Parathyroid adenoma (tissue), 2 donors: Measurements from ENCODE around the gene CNGB1.
"Not testable (repeated sequence)": the region's sequence is repeated elsewhere in the genome, so short reads cannot be mapped to it uniquely, and the experiment has no call there.

Experiments used
- H2AFZ ChIP-seq: fragments of 300-600 bp; sonication (generic); one replicate; pipeline ENCODE4 v1.7.0; 2017; ENCODE audit warnings: antibody characterized with exemption, mild to moderate bottlenecking
- H3K27ac ChIP-seq: fragments of 300-600 bp; sonication (generic); one replicate; pipeline ENCODE4 v1.7.0; 2017
- H3K27me3 ChIP-seq: fragments of 300-600 bp; sonication (generic); one replicate; pipeline ENCODE4 v1.7.0; 2017; ENCODE audit warnings: low read length; ENCODE audit not compliant: control insufficient read depth, insufficient read depth
- H3K36me3 ChIP-seq: fragments of 300-600 bp; sonication (generic); one replicate; pipeline ENCODE4 v1.7.0; 2017; ENCODE audit warnings: low read length; ENCODE audit not compliant: control insufficient read depth, insufficient read depth
- H3K4me1 ChIP-seq: fragments of 300-600 bp; sonication (generic); one replicate; pipeline ENCODE4 v1.7.0; 2017; ENCODE audit warnings: control low read depth
- H3K4me2 ChIP-seq: fragments of 300-600 bp; sonication (generic); one replicate; pipeline ENCODE4 v1.7.0; 2017; ENCODE audit warnings: low read length
- H3K4me3 ChIP-seq: fragments of 300-600 bp; sonication (generic); one replicate; pipeline ENCODE4 v1.7.0; 2017; ENCODE audit warnings: low read depth, low read length
- H3K79me2 ChIP-seq: fragments of 300-600 bp; sonication (generic); one replicate; pipeline ENCODE4 v1.7.0; 2017; ENCODE audit warnings: control low read depth
- H3K9ac ChIP-seq: fragments of 300-600 bp; sonication (generic); one replicate; pipeline ENCODE4 v1.7.0; 2017; ENCODE audit warnings: mild to moderate bottlenecking
- H3K9me3 ChIP-seq: fragments of 300-600 bp; sonication (generic); one replicate; pipeline ENCODE4 v1.7.0; 2017; ENCODE audit warnings: low read length; ENCODE audit not compliant: control insufficient read depth
- TF ChIP-seq, protein P1 (sequence below): fragments of 300-600 bp; sonication (generic); IDR thresholded peaks from one replicate; pipeline ENCODE4 v1.7.0; 2017; ENCODE audit warnings: antibody characterized with exemption, mild to moderate bottlenecking
- donor health status: primary hyperparathyroidism.

The CNGB1 gene

GRCh38 chr16:57859331-57859730, 111.6 kb downstream of the CNGB1 start:
- H3K27me3 ChIP-seq: no peaks in the 10 kb centered on the region
- H3K9me3 ChIP-seq: no peaks in the 10 kb centered on the region
- no peak overlapping the region for H3K4me3 ChIP-seq
- no peak overlapping the region for H2AFZ ChIP-seq
- no peak overlapping the region for H3K4me2 ChIP-seq
- no peaks in the 10 kb centered on the region for H3K36me3 ChIP-seq
- H3K9ac ChIP-seq: no peak overlapping the region
- TF ChIP-seq, protein P1, sequence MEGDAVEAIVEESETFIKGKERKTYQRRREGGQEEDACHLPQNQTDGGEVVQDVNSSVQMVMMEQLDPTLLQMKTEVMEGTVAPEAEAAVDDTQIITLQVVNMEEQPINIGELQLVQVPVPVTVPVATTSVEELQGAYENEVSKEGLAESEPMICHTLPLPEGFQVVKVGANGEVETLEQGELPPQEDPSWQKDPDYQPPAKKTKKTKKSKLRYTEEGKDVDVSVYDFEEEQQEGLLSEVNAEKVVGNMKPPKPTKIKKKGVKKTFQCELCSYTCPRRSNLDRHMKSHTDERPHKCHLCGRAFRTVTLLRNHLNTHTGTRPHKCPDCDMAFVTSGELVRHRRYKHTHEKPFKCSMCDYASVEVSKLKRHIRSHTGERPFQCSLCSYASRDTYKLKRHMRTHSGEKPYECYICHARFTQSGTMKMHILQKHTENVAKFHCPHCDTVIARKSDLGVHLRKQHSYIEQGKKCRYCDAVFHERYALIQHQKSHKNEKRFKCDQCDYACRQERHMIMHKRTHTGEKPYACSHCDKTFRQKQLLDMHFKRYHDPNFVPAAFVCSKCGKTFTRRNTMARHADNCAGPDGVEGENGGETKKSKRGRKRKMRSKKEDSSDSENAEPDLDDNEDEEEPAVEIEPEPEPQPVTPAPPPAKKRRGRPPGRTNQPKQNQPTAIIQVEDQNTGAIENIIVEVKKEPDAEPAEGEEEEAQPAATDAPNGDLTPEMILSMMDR: no peak
- H3K4me1 ChIP-seq: no peaks in the 10 kb centered on the region
- H3K27ac ChIP-seq: no peak overlapping the region
- H3K79me2 ChIP-seq: no peaks in the 10 kb centered on the region

DNA sequence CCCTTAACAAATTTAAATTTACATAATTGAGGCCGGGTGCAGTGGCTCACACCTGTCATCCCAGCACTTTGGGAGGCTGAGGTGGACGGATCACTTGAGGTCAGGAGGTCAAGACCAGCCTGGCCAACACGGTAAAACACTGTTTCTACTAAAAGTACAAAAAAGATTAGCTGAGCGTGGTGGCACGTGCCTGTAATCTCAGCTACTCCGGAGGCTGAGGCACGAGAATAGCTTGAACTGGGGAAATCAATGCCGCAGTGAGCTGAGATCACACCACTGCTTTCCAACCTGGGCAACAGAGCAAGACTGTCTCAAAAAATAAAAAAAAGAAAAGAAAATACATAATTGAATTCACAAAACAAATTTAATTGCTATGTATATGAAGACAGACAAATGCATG, 112.3 kb downstream of the CNGB1 start:
- no peak overlapping the region for H3K4me3 ChIP-seq
- H3K9me3 ChIP-seq: no peaks in the 10 kb centered on the region
- H3K27ac ChIP-seq: no peak overlapping the region
- H3K4me2 ChIP-seq: no peak overlapping the region
- TF ChIP-seq, protein P1: no peak
- no peak overlapping the region for H3K9ac ChIP-seq
- H3K4me1 ChIP-seq: no peaks in the 10 kb centered on the region
- H3K36me3 ChIP-seq: no peaks in the 10 kb centered on the region
- no peaks in the 10 kb centered on the region for H3K27me3 ChIP-seq
- H2AFZ ChIP-seq: no peak overlapping the region
- H3K79me2 ChIP-seq: no peaks in the 10 kb centered on the region

DNA sequence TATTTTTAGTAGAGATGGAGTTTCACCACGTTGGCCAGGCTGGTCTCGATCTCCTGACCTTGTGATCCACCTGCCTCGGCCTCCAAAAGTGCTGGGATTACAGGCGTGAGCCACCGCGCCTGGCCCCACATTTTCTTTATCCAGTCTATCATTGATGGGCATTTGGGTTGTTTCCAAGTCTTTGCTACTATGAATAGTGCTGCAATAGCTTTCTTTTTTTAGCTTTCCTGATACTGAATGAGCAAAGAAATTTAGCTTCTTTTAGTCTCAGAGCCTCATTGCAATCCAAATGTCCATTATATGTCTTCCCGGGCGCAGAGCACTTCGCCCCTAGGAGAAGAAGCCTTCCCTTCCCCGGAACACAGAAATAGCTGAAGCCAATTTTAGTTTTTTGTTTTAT, 112.9 kb downstream of the CNGB1 start:
- not testable (repeated sequence) for H3K27ac ChIP-seq, H3K36me3 ChIP-seq, H2AFZ ChIP-seq, H3K4me3 ChIP-seq, H3K4me2 ChIP-seq, H3K79me2 ChIP-seq, H3K27me3 ChIP-seq, H3K9me3 ChIP-seq, H3K4me1 ChIP-seq, H3K9ac ChIP-seq

DNA sequence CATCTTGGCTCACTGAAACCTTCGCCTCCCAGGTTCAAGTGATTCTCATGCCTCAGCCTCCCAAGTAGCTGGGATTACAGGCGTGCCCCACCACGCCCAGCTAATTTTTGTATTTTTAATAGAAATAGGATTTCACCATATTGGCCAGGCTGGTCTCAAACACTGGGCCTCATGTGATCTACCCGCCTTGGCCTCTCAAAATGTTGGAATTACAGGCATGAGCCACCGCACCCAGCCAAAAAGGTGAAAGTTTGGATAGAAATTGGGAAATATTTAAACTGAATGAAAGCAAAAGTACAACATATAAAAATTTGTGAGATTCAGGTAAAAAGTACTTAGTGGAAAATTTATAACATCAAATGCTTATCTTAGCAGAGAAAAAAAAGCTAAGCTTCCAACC, 115.7 kb downstream of the CNGB1 start:
- H3K36me3 ChIP-seq: no peaks in the 10 kb centered on the region
- no peaks in the 10 kb centered on the region for H3K27me3 ChIP-seq
- H3K9ac ChIP-seq: no peak overlapping the region
- TF ChIP-seq, protein P1: no peak
- no peaks in the 10 kb centered on the region for H3K4me1 ChIP-seq
- H3K9me3 ChIP-seq: no peaks in the 10 kb centered on the region
- H3K79me2 ChIP-seq: no peaks in the 10 kb centered on the region
- no peak overlapping the region for H3K4me3 ChIP-seq
- H3K27ac ChIP-seq: no peak overlapping the region
- no peak overlapping the region for H3K4me2 ChIP-seq
- H2AFZ ChIP-seq: no peak overlapping the region

GRCh38 chr16:57852189-57852588, 118.7 kb downstream of the CNGB1 start:
- Histone ChIP-seq H3K27ac (no peak overlapping the region), H3K9ac (no peak overlapping the region), H3K36me3 (no peaks in the 10 kb centered on the region), H3K9me3 (no peaks in the 10 kb centered on the region), H3K79me2 (no peaks in the 10 kb centered on the region), H3K27me3 (no peaks in the 10 kb centered on the region), H3K4me3 (no peak overlapping the region), H3K4me2 (no peak overlapping the region), H3K4me1 (no peaks in the 10 kb centered on the region), H2AFZ (no peak overlapping the region)
- TF ChIP-seq, protein P1: no peak
